Sigmoid colon (tissue), 7 donors: ENCODE data around the gene TRPM3. TPM values are rescaled to one million over a fixed set of nuclear protein-coding genes. Genes with fewer than 3 reads are reported as not detected.

Experiments
- DNase-seq: peaks from one replicate; pipeline ENCODE4 v3.0.0-alpha.2; 2019
- H3K27ac ChIP-seq, 4 donors: fragments of 200-600 bp; sonication (generic); one replicate each; pipeline ENCODE4 v1.5.1; 2016 to 2019; ENCODE audit warnings: mild to moderate bottlenecking in 1 of 4
- H3K27me3 ChIP-seq, 3 donors: fragments of 200-600 bp; sonication (generic); one replicate each; pipeline ENCODE4 v1.5.1; 2019; ENCODE audit warnings: mild to moderate bottlenecking in 1 of 3
- H3K36me3 ChIP-seq, 4 donors: fragments of 200-600 bp; sonication (generic); one replicate each; pipeline ENCODE4 v1.5.1; 2016 to 2019
- H3K4me1 ChIP-seq, 4 donors: fragments of 200-600 bp; sonication (generic); one replicate each; pipeline ENCODE4 v1.5.1; 2017 to 2019
- H3K4me3 ChIP-seq, 4 donors: fragments of 200-600 bp; sonication (generic); one replicate each; pipeline ENCODE4 v1.5.1; 2017 to 2019; ENCODE audit warnings: mild to moderate bottlenecking in 2 of 4, moderate library complexity in 1 of 4
- H3K9me3 ChIP-seq, 4 donors: fragments of 200-600 bp in 3 of 4; sonication (generic) in 3 of 4; one replicate each; pipeline versions ENCODE4 v1.5.1 to v1.6.1; 2013 to 2019
- EP300 ChIP-seq, 4 donors: sonication (generic); formaldehyde crosslinking; IDR thresholded peaks; one replicate each; pipeline ENCODE4 v1.6.1; 2017; ENCODE audit warnings: antibody characterized with exemption in 4 of 4
- POLR2A ChIP-seq, 2 donors: fragments of 450-650 bp; IDR thresholded peaks; one replicate each; pipeline ENCODE4 v1.6.1; 2016; ENCODE audit warnings: antibody characterized with exemption in 2 of 2, mild to moderate bottlenecking in 2 of 2, moderate library complexity in 2 of 2
- POLR2AphosphoS5 ChIP-seq, 4 donors: sonication (generic); formaldehyde crosslinking; IDR thresholded peaks; one replicate each; pipeline ENCODE4 v1.6.1; 2017; ENCODE audit warnings: antibody characterized with exemption in 4 of 4
- whole genome bisulfite sequencing, 2 donors: extraction: QIAGEN DNeasy Blood & Tissue Kit; methylation state at CpG; one replicate each; pipeline ENCODE4 v1.1.7; 2013; 5-methylcytosine and 5-hydroxymethylcytosine counted together
- intact Hi-C: fragments of 100-400 bp; cut with DNase I; formaldehyde crosslinking; loops from one replicate; pipeline ENCODE4 v1.15.1; 2023
- polyA plus RNA-seq, 3 donors: library from polyadenylated mRNA; stranded (reverse); fragments of 200-250 nt; gene quantifications; one replicate each; pipeline ENCODE4 v1.2.3, GENCODE V29; 2013
- total RNA-seq, 4 donors: library from RNA; depleted of rRNA; stranded (reverse); fragments of >200 nt; gene quantifications; one replicate each; pipeline ENCODE4 v1.1.0, GENCODE V29; 2016
- TF ChIP-seq, protein P1 (sequence below), 4 experiments: fragments of 450-650 bp in 3 of 4; fragments of 200-600 bp in 1 of 4; IDR thresholded peaks; one replicate each; pipeline ENCODE4 v1.5.1; 2016 to 2019; ENCODE audit warnings: antibody characterized with exemption in 4 of 4, mild to moderate bottlenecking in 3 of 4, moderate library complexity in 2 of 4
- donor health status: healthy with polysubstance abuse.
- donor health status: Bipolar disorder and iron deficiency.
- donor health status: healthy.

The TRPM3 gene
- total and polyA plus RNA-seq, 7 donors: 0.07 to 1.8 (median 0.41) TPM; not detected in 2

DNA sequence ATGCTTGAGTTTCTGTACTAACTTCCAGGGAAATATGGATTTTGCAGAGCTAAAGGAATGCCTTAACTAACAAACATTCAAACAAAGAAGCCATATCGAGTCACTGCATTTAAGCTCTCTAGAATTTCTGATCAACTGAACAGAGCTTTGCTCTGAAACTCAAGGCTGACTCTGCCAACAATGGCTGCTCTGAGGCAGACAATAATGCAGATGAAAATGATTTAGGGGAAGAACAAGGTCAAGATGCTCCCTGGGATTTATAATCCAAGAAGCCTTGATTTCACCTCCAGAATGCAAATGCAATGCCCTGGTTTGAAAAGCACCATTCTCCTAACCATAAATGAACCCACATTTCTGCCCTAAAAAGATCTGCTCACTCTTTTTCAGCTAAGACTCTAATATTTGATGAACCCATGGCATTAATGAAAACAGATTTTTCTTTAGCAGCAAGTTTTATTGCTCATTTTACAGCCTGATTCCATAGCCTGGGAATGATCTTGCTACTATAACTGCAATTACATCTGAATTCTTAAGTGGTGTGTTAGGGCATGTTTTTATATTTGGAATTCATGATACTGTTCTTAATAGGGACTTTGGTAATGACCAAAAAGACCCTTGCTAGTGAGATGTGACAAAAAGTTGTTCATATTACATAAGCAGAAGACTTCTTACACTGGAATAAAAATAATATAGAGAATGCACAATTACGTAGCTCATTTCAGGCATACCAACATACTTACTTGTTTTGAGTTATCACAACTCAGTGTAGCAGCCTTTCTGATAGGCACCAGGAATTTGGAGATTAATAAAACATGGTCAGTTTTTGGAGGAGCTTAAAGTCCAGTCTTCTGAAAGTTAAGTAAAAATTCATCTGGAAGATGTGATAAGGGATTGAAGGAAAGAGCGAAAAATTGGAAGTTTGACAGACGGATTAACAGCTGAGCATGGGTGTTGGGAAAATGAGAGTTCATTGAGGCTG lies 169.4 kb downstream of the TRPM3 start:
- H3K9me3 ChIP-seq: no peaks in the 10 kb centered on the region
- 92% methylated on average over 4 of the region's 4 CpGs for WGBS, 2 donors
- H3K4me1 ChIP-seq: no peaks in the 10 kb centered on the region
- TF ChIP-seq EP300 (IDR thresholded peaks at IDR 0.05) (no peak), POLR2AphosphoS5 (IDR thresholded peaks at IDR 0.05) (no peak), POLR2A (IDR thresholded peaks at IDR 0.05) (no peak)
- TF ChIP-seq, protein P1, sequence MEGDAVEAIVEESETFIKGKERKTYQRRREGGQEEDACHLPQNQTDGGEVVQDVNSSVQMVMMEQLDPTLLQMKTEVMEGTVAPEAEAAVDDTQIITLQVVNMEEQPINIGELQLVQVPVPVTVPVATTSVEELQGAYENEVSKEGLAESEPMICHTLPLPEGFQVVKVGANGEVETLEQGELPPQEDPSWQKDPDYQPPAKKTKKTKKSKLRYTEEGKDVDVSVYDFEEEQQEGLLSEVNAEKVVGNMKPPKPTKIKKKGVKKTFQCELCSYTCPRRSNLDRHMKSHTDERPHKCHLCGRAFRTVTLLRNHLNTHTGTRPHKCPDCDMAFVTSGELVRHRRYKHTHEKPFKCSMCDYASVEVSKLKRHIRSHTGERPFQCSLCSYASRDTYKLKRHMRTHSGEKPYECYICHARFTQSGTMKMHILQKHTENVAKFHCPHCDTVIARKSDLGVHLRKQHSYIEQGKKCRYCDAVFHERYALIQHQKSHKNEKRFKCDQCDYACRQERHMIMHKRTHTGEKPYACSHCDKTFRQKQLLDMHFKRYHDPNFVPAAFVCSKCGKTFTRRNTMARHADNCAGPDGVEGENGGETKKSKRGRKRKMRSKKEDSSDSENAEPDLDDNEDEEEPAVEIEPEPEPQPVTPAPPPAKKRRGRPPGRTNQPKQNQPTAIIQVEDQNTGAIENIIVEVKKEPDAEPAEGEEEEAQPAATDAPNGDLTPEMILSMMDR (IDR thresholded peaks at IDR 0.05): no peak
- no peak overlapping the region for H3K4me3 ChIP-seq
- no peaks in the 10 kb centered on the region for H3K36me3 ChIP-seq
- H3K27me3 ChIP-seq: no peaks in the 10 kb centered on the region
- no peak for DNase-seq
- no peak overlapping the region for H3K27ac ChIP-seq
- intact Hi-C loops: no loop called here

DNA sequence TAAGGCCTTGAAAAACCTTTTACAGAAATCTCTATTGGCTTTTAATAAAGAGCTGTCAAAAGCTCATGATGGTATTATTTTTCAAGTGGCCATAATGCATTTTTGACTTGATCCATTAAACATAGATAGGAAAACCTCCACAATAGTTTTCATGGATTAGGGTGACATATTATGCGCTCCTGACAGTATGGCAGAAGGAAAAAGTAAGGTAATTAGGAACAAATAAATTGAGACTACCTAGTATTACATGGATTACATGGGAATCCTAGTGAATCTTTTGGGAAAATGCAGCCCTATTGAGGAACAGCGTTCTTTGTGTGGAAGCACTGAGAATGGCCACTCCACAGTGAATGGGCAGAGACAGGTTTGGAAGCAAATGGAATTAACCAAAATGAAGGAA lies 171.2 kb downstream of the TRPM3 start:
- no peak overlapping the region for H3K27ac ChIP-seq
- H3K9me3 ChIP-seq: no peaks in the 10 kb centered on the region
- 48% methylated on average over 2 of the region's 2 CpGs for WGBS, 2 donors
- H3K4me3 ChIP-seq: no peak overlapping the region
- intact Hi-C loops: no loop called here
- no peaks in the 10 kb centered on the region for H3K4me1 ChIP-seq
- H3K27me3 ChIP-seq: no peaks in the 10 kb centered on the region
- H3K36me3 ChIP-seq: no peaks in the 10 kb centered on the region
- TF ChIP-seq POLR2AphosphoS5 (IDR thresholded peaks at IDR 0.05): no peak
- DNase-seq: no peak

DNA sequence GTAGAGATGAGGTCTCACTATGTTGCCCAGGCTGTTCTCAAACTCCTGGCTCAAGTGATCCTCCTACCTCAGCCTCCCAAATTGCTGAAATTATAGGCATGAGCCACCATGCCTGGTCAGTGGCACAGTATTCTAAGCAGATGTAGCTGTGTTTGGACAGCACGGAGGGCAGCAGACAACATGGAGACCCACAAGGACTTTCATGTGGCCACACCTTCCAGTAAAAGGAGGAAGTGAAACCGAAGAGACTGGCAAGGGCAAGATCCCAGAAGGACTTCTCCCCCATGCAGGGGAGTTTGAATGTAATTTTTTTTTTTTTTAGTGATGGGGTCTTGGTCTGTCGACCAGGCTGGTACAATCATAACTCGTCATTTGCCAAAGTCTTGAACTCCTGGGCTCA lies 172.2 kb downstream of the TRPM3 start:
- Histone ChIP-seq H3K4me1 (no peaks in the 10 kb centered on the region), H3K27me3 (no peaks in the 10 kb centered on the region), H3K9me3 (no peaks in the 10 kb centered on the region), H3K36me3 (no peaks in the 10 kb centered on the region), H3K27ac (no peak overlapping the region), H3K4me3 (no peak overlapping the region)
- no peak for DNase-seq
- intact Hi-C loops: no loop called here
- 62 to 63% methylated on average over 4 of the region's 4 CpGs for WGBS, 2 donors
- TF ChIP-seq POLR2A (IDR thresholded peaks at IDR 0.05): no peak
- no peak for TF ChIP-seq POLR2AphosphoS5 (IDR thresholded peaks at IDR 0.05)
- no peak for TF ChIP-seq EP300 (IDR thresholded peaks at IDR 0.05)
- TF ChIP-seq, protein P1 (IDR thresholded peaks at IDR 0.05): no peak

DNA sequence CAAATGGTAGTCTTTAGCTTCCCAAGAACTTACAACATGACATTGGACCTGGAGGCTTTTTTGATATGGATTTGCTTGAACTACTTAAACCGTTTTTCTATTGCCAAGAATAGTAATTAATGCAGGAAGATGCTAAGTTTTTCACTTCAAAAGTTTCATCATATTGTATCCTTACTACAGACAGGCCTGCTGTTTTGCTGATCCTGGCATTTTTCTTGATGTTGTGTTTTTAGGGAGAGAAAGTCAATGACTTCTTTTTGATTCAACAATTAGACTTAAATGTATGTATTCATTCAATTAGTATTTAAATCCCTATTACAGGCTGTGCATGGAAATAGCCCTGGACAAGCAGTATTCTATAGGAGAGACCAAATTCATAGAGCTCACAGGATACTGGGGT lies 172.7 kb downstream of the TRPM3 start:
- Histone ChIP-seq H3K36me3 (no peaks in the 10 kb centered on the region), H3K4me1 (no peaks in the 10 kb centered on the region), H3K4me3 (no peak overlapping the region), H3K9me3 (no peaks in the 10 kb centered on the region), H3K27me3 (no peaks in the 10 kb centered on the region), H3K27ac (no peak overlapping the region)
- intact Hi-C loops: no loop called here
- TF ChIP-seq, protein P1 (IDR thresholded peaks at IDR 0.05): no peak
- TF ChIP-seq POLR2AphosphoS5 (IDR thresholded peaks at IDR 0.05) (no peak), EP300 (IDR thresholded peaks at IDR 0.05) (no peak), POLR2A (IDR thresholded peaks at IDR 0.05) (no peak)
- no peak for DNase-seq
- 60 to 63% methylated on average over 1 of the region's 1 CpG for WGBS, 2 donors

DNA sequence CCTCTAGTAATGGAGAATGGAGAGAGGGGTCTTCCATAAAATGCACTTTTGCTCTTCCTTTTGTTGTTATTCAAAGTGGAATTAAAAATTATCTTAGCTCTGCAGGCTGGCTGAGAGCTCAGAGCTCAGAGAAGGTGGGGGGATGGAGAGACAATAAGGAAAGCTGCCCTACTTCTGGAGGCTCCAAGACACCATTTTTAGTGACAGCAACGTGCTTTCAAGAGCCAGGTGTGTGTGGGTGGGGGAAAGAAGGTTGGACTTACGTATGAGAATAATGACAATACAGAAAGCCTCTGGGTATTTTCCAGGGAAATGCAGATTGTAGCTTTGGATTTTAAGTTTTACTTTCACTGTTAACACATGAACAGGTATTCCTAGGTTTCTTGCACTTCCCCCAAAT lies 173.9 kb downstream of the TRPM3 start:
- H3K4me1 ChIP-seq: no peaks in the 10 kb centered on the region
- intact Hi-C loops: no loop called here
- no peaks in the 10 kb centered on the region for H3K27me3 ChIP-seq
- H3K36me3 ChIP-seq: no peaks in the 10 kb centered on the region
- H3K4me3 ChIP-seq: no peak overlapping the region
- 37 to 40% methylated on average over 2 of the region's 2 CpGs for WGBS, 2 donors
- no peak for TF ChIP-seq EP300 (IDR thresholded peaks at IDR 0.05)
- H3K27ac ChIP-seq: no peak overlapping the region
- DNase-seq: no peak
- no peaks in the 10 kb centered on the region for H3K9me3 ChIP-seq
